ENCODE data around the gene DTHD1.

Gene DTHD1

GRCh38 chr4:36242629-36243354 is 38.6 kb upstream of the DTHD1 start:
- DNase-seq (ENCODE audit: low read depth), result no peak
- no peak for TF ChIP-seq CTCF (IDR thresholded peaks at IDR 0.05; ENCODE audit: low read depth, low read length, missing control alignments)
- H3K4me3 ChIP-seq (ENCODE audit: low read depth, low read length), result peak overlapping the region; percentile 82; the same call in 1 of the 2 replicates

DNA sequence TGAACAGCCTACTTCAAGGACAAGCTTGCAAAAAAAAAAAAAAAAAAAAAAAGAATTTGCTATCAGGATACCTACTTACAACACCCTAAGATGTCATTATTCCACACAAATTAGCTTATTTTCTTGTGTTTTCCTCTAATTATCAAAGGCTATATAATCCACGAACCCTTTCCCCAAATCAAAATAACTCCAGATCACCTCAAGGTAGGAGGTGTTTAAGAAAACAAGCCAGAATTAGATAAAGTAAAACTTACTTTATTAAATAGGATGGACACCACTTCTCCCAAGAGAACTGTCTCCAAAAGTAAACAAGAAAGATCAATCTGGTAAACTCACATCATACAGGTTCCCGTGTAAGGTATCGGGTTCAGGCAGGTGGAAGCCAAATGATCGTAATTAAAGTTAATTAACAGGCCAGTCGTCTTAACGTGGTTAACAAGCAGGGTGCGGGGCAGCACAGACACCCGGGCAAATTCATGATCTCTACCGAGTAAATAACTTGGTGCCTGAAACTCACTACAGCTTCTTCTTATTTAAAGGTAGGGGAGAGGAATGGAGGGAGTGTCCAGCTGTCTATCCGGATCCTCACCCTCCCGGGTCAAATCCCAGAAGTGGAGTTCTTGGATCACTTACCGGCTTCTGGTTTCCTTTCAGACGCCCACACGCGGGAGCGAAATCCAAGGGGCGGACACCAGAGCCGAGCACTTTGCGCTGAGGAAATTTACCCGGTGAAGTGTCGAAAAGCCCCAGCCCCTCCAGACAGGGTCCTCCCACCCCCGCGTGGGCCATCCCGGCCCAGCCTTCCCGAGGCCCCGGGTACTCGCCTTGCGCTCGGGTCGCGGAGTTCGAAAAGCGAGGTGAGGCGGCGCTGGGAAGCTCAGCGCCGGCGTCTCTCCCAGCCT is 37.8 kb upstream of the DTHD1 start:
- no peak for DNase-seq (ENCODE audit: low read depth)

DNA sequence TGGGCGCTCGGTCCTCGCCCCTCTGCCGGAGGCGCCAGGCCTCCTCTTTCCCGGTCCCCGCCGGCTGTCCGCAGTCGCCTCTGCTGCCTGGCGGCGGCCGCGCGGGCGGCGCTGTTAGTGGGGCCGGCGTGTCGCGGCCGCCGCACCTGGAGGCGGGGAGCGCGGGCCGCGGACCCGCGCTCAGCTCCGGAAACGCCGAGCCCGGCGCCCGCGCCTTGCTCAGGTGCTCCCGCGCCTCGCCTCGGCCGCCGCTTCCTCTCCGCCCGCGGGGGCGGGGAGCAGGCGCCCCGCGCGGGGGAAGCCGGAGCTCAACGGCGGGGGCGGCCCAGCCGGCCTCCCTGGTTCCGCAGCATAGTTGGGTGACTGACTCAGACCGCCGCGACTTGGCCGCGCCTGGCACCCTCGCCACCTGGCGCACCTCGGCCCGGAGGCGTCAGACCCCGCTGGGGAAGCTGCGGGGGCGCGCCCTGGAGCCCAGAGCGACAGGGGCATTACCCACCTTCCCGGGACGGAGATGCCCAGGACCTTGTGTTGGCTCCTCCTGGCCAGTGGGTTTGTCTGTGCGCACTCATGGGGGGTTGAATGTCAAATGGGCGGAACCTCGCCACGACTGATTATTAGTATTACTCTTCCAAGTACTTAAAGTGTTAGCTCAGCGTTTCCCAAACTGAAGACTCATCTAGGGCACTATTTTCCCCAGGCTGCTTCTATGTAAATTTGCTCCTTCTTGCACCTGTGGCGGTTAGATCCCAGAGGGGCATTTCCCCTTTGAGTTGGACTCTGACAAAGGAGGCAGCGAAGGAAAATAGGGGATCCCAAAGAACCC is 36.9 kb upstream of the DTHD1 start, which contains the start of gene ARAP2:
ARAP2 (minus strand) TSS at position 258 of the 826 bp plus-strand sequence. CDS start 15,028 bp downstream, outside the sequence.
- peak; percentile 15 for TF ChIP-seq CTCF (IDR thresholded peaks at IDR 0.05; ENCODE audit: low read depth, low read length, missing control alignments)
- peak within 1 kb of the TSS; percentile 82 for H3K4me3 ChIP-seq (ENCODE audit: low read depth, low read length)
- DNase-seq (ENCODE audit: low read depth), result no peak

More for the DNA sequence above, 37.8 kb upstream of the DTHD1 start:
- TF ChIP-seq CTCF (IDR thresholded peaks at IDR 0.05; ENCODE audit: low read depth, low read length, missing control alignments), result no peak
- peak overlapping the region; percentile 82 for H3K4me3 ChIP-seq (ENCODE audit: low read depth, low read length)

DNA sequence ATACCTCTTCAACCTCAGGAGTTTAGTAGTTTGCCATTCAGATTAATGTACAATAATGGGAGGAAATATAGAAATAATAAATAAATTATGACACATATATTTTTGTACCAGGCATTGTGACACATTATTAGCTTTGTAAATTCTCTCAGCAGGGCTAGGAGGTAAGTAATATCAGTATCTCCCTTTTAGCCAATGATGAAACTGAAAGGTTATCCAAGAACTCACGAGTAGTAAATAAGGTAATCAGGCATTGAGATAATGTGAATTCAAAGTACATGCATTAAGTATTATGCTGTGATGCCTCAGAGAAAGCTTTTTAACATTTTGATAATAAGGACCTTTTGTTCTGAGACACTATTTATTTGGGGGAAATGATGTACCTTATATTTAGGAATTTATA is 31.8 kb upstream of the DTHD1 start:
- H3K4me3 ChIP-seq (ENCODE audit: low read depth, low read length), result no peak overlapping the region
- DNase-seq (ENCODE audit: low read depth), result no peak
- TF ChIP-seq CTCF (IDR thresholded peaks at IDR 0.05; ENCODE audit: low read depth, low read length, missing control alignments), result no peak

- TF ChIP-seq CTCF (IDR thresholded peaks at IDR 0.05; ENCODE audit: low read depth, low read length, missing control alignments), result no peak
- no peak for DNase-seq (ENCODE audit: low read depth)
- no peak overlapping the region for H3K4me3 ChIP-seq (ENCODE audit: low read depth, low read length)
These were observed 29.4 kb upstream of the DTHD1 start for GRCh38 chr4:36251983-36252382.

GRCh38 chr4:36254371-36254770 is 27.0 kb upstream of the DTHD1 start:
- DNase-seq (ENCODE audit: low read depth), result no peak
- TF ChIP-seq CTCF (IDR thresholded peaks at IDR 0.05; ENCODE audit: low read depth, low read length, missing control alignments), result no peak
- H3K4me3 ChIP-seq (ENCODE audit: low read depth, low read length), result no peak overlapping the region

All from GM12864 (cell line).